Measurements from ENCODE around the gene DUSP11.
A peak's percentile ranks its signal among the peaks of the same experiment; 100 is the strongest.
"Not testable (repeated sequence)": the region's sequence is repeated elsewhere in the genome, so short reads cannot be mapped to it uniquely, and the experiment has no call there.

DUSP11 gene

GRCh38 chr2:73770725-73771124, 9.2 kb downstream of the DUSP11 start:
- no peak for DNase-seq

- DNase-seq = no peak
Measured at GRCh38 chr2:73766994-73767393, 12.9 kb downstream of the DUSP11 start.

DNA sequence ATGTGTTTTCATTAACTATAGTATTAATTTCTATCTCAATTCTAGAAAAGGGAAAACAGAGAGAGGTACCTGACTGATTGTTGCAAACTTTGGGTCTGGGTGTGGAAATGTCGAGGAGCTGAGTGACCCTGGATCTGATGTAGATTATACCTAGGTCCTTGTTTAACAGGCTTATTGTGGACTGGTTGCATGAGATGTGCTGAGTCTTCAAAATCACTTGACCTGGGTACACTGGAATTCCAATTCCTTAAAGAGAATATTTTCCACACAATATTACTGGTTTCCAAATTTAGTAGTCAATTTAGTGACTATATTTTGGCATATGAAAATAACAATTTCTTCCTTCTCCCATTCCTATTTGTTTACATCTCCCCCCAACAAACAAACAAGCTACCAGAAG, 13.6 kb downstream of the DUSP11 start:
- no peak for DNase-seq

- no peak for DNase-seq
Measured at GRCh38 chr2:73764945-73765344, 15.0 kb downstream of the DUSP11 start.

GRCh38 chr2:73762571-73762970, 17.3 kb downstream of the DUSP11 start:
- no peak for DNase-seq

DNA sequence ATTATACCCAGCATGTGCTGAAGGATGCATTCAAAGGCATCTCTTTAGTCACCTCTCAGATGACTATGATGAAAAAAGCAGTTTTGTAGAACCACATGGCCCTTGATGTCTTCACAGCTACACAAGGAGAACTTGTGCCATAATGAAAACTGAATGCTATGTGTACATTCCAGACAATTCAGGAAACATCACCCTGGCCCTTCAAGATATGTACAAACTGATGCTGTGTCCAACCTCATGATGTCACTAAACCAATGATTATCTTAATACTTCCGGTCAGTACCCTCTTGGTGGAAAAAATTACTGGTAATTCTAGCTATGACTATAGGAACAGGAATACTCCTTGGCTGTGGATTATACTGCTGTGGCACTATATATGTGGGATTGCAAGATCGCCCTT, 20.0 kb downstream of the DUSP11 start:
- DNase-seq = no peak

DNA sequence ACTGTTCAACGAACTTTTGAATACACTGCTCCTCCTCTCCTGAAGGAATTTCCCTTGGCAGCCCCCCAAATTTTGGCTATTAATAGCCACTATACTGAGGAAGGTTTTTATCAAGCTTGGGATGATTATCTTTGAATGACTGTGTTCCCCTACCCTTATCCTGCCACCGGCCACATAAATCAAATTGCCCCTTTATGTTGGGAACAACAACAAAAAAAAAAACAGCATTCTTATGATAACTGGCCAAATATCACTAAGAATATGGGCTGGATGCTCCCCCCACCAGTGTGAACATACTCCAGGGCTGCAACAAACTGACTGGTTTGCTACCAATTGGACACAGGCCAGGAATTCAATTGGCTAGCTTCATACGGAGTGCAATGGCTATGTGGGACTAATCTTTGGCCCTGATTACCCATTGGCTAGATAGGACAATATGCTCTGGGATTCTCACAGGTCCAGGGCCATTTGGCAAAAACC, 20.6 kb downstream of the DUSP11 start:
- no peak for DNase-seq

DNA sequence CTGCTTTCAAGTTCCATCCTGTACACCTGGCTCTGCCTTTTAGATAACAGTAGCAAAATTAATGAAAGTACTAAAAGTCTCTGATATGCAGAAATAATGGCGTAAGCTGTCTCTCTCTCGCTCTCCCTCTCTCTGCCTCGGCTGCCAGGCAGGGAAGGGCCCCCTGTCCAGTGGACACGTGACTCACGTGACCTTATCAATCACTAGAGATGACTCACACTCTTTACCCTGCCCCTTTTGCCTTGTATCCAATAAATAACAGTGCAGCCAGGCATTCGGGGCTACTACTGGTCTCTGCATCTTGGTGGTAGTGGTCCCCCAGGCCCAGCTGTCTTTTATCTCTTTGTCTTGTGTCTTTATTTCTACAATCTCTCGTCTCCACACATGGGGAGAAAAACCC, 25.6 kb downstream of the DUSP11 start:
- not testable (repeated sequence) for DNase-seq

DNA sequence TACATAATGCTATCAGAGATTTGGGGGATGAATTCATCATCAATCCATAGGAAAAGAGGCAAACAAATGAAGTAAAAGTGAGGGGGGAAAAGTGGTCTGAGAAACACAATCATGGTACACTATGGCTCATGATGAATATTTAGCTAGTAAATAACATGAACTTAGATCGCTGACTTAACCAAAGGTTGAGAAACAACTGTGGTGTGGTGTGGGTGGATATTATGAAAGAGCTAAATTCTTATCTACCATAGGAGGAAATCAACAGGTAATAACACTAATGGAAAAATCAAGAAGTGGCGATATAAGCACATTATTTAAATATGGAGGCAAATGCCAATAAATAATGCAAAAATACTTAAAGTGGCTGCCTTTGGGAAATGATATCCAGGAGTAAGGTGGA, 30.6 kb downstream of the DUSP11 start:
- DNase-seq = no peak

DNA sequence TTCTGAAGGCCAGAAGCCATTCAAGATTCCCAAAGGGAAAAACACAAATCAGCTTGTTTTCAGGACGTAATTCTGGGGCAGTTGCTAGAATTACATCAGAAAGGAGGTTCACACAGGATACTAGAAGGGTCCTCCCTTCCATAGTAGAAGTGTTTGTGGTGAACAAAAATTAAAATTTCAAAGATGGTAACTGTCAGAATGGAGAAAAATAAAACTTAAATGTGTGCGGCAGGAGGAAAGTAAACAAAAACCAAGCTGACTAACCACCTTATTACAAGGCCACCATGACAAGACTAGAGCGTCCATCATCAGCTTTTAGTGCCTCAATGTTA, 33.1 kb downstream of the DUSP11 start:
- DNase-seq = no peak

GRCh38 chr2:73746015-73746876, 33.7 kb downstream of the DUSP11 start:
- DNase-seq = no peak

- DNase-seq = no peak
Measured at GRCh38 chr2:73740767-73741166, 39.1 kb downstream of the DUSP11 start.

GRCh38 chr2:73739101-73739500, 40.8 kb downstream of the DUSP11 start:
- no peak for DNase-seq

GRCh38 chr2:73736855-73737779, 42.8 kb downstream of the DUSP11 start, which contains the start of gene TPRKB:
TPRKB (minus strand) TSS chr2:73737345; CDS start chr2:73734569, 2,776 bp downstream.
- DNase-seq = peak; percentile 98

DNA sequence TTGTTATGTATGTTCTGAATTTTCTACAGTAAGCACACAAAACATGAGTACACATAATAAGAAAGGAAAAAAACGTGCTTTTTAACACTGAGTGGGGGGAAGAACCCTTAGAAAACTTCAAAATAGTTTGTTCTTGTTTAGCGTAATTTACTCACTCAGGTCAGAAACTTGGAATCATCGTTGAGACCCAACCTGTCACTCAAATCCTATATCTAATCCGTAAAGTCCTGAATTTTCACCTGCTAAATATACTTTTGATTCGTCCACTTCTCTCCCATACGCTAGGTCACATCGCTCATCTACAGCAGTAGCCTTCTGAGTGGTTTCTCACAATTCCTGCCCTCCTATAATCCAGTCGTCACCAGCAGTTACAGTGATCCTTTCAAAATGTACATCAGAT, 43.5 kb downstream of the DUSP11 start:
- no peak for DNase-seq

DNA sequence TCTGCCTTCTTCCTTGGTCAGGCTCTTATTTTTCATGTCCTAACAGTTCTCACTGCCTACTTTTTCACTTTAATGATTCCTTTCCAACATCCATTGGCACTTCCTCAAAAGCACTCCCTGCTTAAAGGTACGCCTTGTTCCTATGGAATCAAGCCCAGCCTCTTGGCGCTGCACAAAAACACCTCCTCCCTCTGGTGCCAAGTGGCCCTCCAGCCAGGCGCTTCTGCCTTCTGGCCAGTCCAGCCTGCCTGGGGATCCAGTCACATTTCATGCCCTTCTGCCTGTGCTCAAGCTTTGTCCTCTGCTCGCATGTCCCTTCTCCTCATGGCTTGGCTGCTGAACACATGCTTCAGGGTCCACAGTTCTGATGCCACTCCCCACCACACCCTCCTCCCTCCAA, 49.1 kb downstream of the DUSP11 start:
- DNase-seq = no peak

DNA sequence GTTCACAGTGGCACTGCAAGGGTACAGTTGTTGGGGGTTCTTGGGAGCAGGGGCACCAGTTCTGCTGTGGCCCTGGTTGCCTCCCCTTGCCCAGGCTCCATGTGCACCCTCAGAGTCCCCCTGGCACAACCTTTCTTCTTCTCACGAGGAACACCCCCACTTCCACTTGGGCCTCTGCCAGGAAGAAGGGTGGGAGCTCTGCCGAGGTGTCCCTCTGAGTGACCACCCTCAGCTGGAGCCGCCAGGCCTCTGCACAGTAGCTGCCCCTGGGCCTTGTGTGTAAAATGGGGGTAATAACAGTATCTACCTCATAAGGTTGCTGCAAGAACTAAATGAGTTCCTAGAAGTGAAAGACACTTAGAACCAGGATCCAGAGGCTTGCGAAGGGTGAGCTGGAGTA, 51.2 kb downstream of the DUSP11 start:
- no peak for DNase-seq

DNA sequence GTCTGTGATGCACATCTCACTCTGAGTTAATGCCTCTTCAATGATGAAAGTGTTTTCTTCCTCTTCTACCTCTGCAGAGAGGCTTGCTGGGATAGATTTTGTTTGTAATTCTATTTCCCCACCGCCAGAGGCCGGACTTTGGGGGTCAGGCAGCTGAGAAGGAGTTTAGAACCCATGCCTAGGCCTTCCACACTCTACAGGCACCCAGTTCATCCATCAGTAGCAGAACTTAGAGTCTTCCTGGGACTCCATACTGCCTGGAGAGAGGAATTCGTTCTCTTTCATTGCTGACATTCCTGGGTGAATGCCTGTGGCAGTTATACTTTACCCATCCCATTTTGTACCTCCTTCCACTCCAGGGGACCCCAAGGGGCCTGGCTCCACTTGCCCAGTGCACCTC, 51.9 kb downstream of the DUSP11 start:
- no peak for DNase-seq

DNA sequence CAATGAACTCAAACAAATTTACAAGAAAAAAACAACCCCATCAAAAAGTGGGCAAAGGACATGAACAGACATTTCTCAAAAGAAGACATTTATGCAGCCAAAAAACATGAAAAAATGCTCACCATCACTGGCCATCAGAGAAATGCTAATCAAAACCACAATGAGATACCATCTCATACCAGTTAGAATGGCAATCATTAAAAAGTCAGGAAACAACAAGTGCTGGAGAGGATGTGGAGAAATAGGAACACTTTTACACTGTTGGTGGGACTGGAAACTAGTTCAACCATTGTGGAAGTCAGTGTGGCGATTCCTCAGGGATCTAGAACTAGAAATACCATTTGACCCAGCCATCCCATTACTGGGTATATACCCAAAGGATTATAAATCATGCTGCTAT, 53.2 kb downstream of the DUSP11 start:
- not testable (repeated sequence) for DNase-seq

- DNase-seq = no peak
Measured at GRCh38 chr2:73718851-73719621, 60.9 kb downstream of the DUSP11 start.

GRCh38 chr2:73718421-73718820, 61.5 kb downstream of the DUSP11 start:
- DNase-seq = no peak

GRCh38 chr2:73717695-73718094, 62.2 kb downstream of the DUSP11 start:
- not testable (repeated sequence) for DNase-seq

DNA sequence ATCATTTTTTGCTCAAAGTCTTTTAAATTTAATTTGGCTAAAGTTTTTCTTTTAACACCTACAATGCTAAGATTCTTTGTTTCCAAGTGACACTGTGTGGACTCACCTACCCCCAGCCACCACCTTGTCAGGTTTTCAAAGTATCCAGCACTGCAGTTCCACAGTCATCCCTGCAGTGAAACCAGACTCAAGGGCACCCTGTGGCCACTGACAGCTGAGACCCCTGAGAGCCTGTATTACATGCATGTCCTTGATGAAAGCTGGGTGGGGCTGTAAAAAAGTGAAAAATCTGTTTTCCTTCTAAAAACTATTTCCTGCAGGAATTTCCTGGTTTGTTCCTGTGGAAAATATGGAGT, 62.7 kb downstream of the DUSP11 start:
- DNase-seq = no peak
